Choroid plexus epithelial cell (primary cell): ENCODE measurements around the gene MRPS18A.

Experiments used
- DNase-seq: peaks from one replicate; pipeline ENCODE4 v3.0.0-alpha.2; 2010; ENCODE audit warnings: low read depth
- H3K4me3 ChIP-seq: 2 replicates; pipeline ENCODE4 v1.5.1; 2011; ENCODE audit warnings: low read depth, mild to moderate bottlenecking, control low read depth, low read length, moderate library complexity
- TF ChIP-seq, protein P1 (sequence below): conservative IDR thresholded peaks from 2 replicates; pipeline ENCODE4 v1.5.1; 2011; ENCODE audit warnings: low read depth, mild to moderate bottlenecking, control low read depth, inconsistent platforms, low read length, moderate library complexity

MRPS18A gene

DNA sequence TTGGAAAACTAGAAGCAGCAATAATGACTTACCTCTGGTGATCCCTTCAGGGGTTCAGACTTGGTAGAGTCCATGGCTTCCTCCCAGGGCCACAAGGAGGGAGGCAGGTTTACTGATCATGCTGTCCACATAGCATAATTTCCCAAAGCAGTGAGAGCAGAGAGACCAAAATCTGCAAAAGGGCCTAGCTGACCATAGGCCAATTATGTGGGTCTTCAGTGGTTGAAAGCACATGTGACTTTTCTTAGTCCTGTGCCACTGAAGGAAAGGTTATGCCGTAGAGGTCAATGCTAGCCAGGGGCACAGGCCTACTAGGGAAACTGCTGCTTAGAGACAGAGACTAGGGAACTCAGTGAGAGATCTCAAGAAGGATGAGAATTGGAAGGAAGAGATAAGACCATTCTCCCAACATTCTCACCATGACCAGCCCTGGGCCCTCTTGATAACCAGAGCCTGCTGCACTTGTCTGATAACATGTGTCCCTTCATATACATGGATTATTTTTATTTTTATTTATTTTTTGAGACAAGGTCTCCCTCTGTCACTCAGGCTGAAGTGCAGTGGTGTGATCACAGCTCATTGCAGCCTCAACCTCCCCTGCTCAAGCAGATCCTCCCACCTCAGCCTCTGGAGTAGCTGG lies 56.5 kb downstream of the MRPS18A start:
- H3K4me3 ChIP-seq, result no peak overlapping the region
- no peak for DNase-seq
- TF ChIP-seq, protein P1, sequence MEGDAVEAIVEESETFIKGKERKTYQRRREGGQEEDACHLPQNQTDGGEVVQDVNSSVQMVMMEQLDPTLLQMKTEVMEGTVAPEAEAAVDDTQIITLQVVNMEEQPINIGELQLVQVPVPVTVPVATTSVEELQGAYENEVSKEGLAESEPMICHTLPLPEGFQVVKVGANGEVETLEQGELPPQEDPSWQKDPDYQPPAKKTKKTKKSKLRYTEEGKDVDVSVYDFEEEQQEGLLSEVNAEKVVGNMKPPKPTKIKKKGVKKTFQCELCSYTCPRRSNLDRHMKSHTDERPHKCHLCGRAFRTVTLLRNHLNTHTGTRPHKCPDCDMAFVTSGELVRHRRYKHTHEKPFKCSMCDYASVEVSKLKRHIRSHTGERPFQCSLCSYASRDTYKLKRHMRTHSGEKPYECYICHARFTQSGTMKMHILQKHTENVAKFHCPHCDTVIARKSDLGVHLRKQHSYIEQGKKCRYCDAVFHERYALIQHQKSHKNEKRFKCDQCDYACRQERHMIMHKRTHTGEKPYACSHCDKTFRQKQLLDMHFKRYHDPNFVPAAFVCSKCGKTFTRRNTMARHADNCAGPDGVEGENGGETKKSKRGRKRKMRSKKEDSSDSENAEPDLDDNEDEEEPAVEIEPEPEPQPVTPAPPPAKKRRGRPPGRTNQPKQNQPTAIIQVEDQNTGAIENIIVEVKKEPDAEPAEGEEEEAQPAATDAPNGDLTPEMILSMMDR, result no peak

DNA sequence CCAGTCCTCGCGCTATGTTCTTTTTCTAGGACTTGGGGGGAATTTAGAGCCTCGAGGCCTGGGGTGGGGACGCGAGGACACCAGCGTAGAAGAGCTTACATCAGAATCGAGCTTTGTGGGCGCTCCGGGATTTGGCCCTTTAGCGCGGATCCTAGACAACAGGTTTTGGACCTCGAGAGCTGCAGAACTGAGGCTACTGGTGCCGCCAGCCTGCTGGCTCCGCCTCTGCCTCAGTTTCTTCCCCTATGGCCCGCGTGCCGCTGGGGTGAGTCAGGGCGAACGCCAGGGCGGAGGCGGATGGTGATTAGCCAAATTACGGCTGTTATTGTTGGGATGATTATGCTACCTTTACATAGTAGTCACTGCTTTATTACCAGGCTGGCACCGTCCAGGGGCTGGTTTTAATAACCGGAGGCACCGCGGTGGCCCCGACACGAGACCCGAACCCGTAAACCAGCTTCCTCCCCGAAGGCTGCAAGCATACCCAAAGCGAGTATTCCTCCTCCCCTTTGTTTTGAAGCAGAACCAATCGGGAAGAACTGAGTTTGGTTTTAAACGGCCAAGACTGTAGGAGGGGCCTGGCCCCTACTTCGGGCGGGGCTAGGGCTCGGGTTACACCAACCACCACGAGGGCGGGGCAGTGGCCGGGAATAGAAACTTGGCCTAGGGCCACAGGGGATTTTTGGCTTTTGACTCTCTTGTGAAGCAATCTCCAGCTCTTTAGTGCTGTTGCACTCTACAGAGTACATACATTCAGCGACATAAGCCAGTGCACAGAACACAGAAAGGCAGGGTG lies 57.9 kb downstream of the MRPS18A start:
- TF ChIP-seq, protein P1, result no peak
- peak; percentile 99 for DNase-seq

DNA sequence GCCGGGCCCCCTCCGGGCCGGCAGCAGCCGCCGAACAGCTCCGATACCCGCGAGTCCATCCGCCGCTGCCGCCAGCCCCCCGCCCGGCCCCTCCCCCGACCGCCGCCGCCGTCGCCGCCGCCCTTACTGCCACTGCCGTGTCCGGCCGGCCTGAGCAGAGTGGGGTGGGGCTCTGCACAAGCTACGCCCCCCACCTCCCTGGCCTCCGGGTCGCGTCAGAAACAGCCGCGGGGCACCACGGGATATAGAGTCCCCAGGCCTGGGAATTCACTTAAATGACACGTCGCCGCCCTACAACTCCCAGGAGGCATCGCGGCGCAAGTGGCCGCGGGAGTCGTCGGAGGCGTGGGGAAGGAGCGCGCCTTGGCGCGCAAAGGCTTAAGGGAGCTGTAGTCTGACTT lies 58.5 kb downstream of the MRPS18A start, which contains the start of gene GTPBP2:
TSS of gene GTPBP2 (minus strand) at position 161 of the 401 bp plus-strand sequence. CDS start at position 59, 102 bp downstream.
- H3K4me3 ChIP-seq, result peak within 1 kb of the TSS; percentile 93
- TF ChIP-seq, protein P1, result no peak
- DNase-seq, result peak; percentile 100

More for the DNA sequence above, 57.9 kb downstream of the MRPS18A start:
- H3K4me3 ChIP-seq, result peak overlapping the region; percentile 93

DNA sequence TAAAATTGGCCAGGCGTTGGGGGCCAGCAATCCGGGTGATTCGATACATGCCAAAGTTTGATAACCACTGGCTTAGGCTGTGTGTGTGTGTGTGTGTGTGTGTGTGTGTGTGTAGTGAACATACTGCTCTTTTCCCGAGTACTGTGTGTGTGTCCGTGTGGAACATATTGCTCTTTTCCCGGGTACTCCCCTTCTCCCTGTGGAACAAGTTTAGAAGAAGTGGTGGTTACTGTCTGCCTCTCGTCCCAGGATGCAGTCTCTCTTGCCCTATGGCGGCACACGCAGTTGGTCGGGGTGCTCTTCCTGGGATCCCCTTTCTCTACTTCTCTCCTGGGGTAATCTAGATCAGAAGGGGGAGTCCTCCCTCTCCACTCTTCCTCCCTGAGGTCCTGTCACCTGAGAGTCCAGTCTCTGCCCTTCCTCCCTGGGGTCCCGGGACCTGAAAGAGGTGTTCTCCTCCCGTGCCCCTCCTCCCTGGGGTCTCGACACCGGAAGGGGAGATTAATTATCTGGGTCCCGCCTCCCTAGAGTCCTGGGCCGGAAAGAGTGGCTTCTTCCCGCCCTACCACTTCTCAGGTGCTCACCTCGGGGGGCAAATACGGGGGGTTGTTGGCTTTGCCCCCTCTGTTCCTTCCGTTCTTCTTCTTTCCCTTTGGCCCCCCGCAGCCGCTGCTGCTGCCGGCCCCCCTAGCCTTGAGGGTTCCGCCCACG lies 59.0 kb downstream of the MRPS18A start:
- DNase-seq, result peak; percentile 56
- peak overlapping the region; percentile 93 for H3K4me3 ChIP-seq
- TF ChIP-seq, protein P1, result no peak

DNA sequence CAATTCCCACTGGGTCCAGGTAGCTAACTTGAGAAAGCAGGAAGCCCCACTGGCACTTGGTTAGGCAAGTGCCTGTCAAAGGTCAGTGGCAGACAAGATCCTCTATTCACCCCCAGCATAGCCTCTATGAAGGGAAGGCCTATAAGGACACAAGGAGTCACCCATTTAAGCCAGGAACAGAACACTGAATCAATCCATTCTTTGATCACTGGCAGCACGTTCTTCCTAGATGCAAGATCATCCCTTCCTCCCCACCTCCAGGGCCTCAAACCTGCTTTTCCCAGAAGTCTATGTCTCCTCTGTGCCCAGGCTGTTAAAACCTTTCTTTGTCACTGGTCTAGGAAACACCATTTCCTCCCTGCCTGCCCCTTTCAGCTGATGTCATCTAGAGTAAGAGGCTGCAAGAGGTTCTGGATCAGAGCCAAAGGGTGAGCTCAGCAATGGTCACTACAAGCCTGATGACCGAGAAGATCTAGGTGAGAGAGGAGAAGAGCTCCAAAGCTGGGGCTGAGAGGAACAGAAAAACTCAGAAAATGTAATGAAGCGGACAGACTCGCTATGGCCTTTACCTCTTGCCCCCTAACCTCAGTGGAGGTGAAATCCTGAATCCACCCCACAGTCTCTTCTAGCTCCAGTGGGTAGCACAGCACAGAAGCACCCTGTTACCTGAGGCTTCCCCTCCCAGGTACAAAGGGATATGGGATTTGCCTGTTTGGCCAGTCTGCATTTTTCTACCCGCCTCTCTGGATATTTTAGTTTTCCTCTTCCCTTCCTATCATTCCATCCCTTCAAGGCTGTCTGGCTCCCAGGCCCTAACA lies 60.4 kb downstream of the MRPS18A start:
- TF ChIP-seq, protein P1, result no peak
- peak overlapping the region; percentile 38 for H3K4me3 ChIP-seq
- DNase-seq, result peak; percentile 99

DNA sequence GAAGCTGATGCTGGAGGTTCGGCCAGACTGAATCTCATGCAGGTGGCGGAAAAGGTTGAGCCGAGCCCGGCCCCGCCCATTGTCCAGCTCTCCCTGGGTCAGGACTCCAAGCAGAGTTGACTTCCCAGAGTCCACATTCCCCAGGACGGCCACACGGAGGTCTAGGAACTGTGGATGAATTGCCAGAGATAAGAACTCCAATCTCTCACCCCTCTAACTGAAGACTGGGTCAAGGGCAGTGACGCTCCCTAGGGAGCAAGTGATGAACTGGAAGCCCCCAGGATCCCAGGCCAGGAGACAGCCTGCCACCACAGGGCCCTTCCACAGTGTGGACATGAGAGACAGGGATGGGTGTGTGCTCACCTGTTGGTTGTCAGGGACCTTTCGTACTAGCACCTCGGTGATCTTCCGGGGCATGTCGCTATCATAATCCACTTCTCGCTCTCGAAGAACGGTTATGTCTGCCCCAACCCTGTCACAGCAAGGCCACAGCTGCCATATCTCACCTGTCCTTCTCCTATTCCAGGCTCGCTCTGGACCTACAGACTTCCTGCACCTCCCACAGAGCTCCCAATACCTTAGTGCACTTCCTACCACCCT lies 62.1 kb downstream of the MRPS18A start:
- TF ChIP-seq, protein P1, result no peak
- no peak overlapping the region for H3K4me3 ChIP-seq
- no peak for DNase-seq
